Measurements from ENCODE around the gene EPHA3.

Gene EPHA3

DNA sequence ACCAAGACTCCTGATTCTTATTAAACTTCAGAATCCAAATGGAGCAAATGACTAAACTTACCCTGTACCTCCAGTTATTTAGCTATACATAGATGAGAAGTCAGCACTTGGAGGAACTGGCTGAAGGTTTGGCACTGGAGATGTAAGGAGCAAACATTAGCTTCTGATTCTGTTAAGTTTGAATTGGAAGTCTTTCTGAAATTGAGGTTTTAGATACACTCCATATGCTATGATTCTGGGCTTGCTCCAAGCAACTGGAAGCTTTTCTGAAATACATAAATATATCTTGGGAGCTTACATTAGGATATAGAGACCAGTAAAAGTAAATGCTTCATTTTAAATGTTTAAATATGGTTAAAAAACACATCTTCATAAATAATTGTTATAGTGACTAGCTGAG, 333.7 kb downstream of the EPHA3 start (continued):
- TF ChIP-seq, protein P1, sequence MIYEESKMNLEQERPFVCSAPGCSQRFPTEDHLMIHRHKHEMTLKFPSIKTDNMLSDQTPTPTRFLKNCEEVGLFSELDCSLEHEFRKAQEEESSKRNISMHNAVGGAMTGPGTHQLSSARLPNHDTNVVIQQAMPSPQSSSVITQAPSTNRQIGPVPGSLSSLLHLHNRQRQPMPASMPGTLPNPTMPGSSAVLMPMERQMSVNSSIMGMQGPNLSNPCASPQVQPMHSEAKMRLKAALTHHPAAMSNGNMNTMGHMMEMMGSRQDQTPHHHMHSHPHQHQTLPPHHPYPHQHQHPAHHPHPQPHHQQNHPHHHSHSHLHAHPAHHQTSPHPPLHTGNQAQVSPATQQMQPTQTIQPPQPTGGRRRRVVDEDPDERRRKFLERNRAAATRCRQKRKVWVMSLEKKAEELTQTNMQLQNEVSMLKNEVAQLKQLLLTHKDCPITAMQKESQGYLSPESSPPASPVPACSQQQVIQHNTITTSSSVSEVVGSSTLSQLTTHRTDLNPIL (CRISPR knock-in tag; IDR thresholded peaks at IDR 0.05; ENCODE audit: low read depth), result no peak
- TF ChIP-seq OSR1 (CRISPR knock-in tag; IDR thresholded peaks at IDR 0.05), result no peak

- TF ChIP-seq ZNF8 (CRISPR knock-in tag; IDR thresholded peaks at IDR 0.05), result no peak
- no peak for ATAC-seq
Measured at GRCh38 chr3:89446593-89446992, 339.2 kb downstream of the EPHA3 start.

- ATAC-seq, result no peak
- TF ChIP-seq, protein P2, sequence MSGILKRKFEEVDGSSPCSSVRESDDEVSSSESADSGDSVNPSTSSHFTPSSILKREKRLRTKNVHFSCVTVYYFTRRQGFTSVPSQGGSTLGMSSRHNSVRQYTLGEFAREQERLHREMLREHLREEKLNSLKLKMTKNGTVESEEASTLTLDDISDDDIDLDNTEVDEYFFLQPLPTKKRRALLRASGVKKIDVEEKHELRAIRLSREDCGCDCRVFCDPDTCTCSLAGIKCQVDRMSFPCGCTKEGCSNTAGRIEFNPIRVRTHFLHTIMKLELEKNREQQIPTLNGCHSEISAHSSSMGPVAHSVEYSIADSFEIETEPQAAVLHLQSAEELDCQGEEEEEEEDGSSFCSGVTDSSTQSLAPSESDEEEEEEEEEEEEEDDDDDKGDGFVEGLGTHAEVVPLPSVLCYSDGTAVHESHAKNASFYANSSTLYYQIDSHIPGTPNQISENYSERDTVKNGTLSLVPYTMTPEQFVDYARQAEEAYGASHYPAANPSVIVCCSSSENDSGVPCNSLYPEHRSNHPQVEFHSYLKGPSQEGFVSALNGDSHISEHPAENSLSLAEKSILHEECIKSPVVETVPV (CRISPR knock-in tag; IDR thresholded peaks at IDR 0.05), result no peak
- TF ChIP-seq GLIS3 (CRISPR knock-in tag; IDR thresholded peaks at IDR 0.05) (no peak), POU6F1 (CRISPR knock-in tag; IDR thresholded peaks at IDR 0.05; ENCODE audit: borderline replicate concordance, low read depth) (no peak), TCF4 (CRISPR knock-in tag; IDR thresholded peaks at IDR 0.05; ENCODE audit: borderline replicate concordance) (no peak)
Measured at GRCh38 chr3:89447243-89447642, 339.8 kb downstream of the EPHA3 start.

DNA sequence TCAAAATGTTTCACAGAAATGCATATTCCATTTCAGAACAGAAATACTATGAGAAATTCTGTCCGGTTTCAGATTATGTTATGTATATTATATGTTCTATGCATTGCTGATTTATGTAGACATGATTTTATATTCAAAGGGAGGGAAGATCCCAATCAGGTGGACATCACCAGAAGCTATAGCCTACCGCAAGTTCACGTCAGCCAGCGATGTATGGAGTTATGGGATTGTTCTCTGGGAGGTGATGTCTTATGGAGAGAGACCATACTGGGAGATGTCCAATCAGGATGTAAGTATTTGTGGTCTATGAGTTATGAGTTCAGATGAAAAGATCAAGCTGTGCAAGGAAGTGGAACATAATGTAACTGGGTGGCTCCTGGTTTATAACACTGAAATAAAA, 341.7 kb downstream of the EPHA3 start:
- ATAC-seq, result no peak
- no peak for TF ChIP-seq ESRRG (CRISPR knock-in tag; IDR thresholded peaks at IDR 0.05)
- TF ChIP-seq OSR1 (CRISPR knock-in tag; IDR thresholded peaks at IDR 0.05), result no peak
- no peak for TF ChIP-seq PPARA (CRISPR knock-in tag; IDR thresholded peaks at IDR 0.05; ENCODE audit: borderline replicate concordance)
- no peak for TF ChIP-seq ISL1 (CRISPR knock-in tag; IDR thresholded peaks at IDR 0.05)
- no peak for TF ChIP-seq ZFP30 (CRISPR knock-in tag; IDR thresholded peaks at IDR 0.05)
- no peak for TF ChIP-seq ZC3H10 (CRISPR knock-in tag; IDR thresholded peaks at IDR 0.05)
- no peak for TF ChIP-seq POU6F1 (CRISPR knock-in tag; IDR thresholded peaks at IDR 0.05; ENCODE audit: borderline replicate concordance, low read depth)
- TF ChIP-seq TCF4 (CRISPR knock-in tag; IDR thresholded peaks at IDR 0.05; ENCODE audit: borderline replicate concordance), result no peak
- TF ChIP-seq ZNF70 (CRISPR knock-in tag; IDR thresholded peaks at IDR 0.05), result no peak
- TF ChIP-seq GLIS3 (CRISPR knock-in tag; IDR thresholded peaks at IDR 0.05), result no peak
- TF ChIP-seq, protein P2 (CRISPR knock-in tag; IDR thresholded peaks at IDR 0.05), result no peak
- TF ChIP-seq RARB (CRISPR knock-in tag; IDR thresholded peaks at IDR 0.05), result no peak
- TF ChIP-seq CSDC2 (CRISPR knock-in tag; IDR thresholded peaks at IDR 0.05), result no peak
- TF ChIP-seq TSHZ2 (CRISPR knock-in tag; IDR thresholded peaks at IDR 0.05), result no peak

GRCh38 chr3:89452066-89452465, 344.6 kb downstream of the EPHA3 start:
- ATAC-seq, result no peak
- TF ChIP-seq, protein P2 (CRISPR knock-in tag; IDR thresholded peaks at IDR 0.05), result no peak
- TF ChIP-seq ARNTL (CRISPR knock-in tag; IDR thresholded peaks at IDR 0.05; ENCODE audit: borderline replicate concordance, low read depth) (no peak), SNAI2 (CRISPR knock-in tag; IDR thresholded peaks at IDR 0.05) (no peak), ZNF70 (CRISPR knock-in tag; IDR thresholded peaks at IDR 0.05) (no peak), TOX (CRISPR knock-in tag; IDR thresholded peaks at IDR 0.05; ENCODE audit: borderline replicate concordance) (no peak), POU6F1 (CRISPR knock-in tag; IDR thresholded peaks at IDR 0.05; ENCODE audit: borderline replicate concordance, low read depth) (no peak)
